SU-DHL-6 (cell line): ENCODE measurements around the gene HOXD10.

Source experiments
- H2AFZ ChIP-seq: fragments of 200-600 bp; sonication (generic); 2 replicates; pipeline ENCODE4 v1.6.1; 2014; ENCODE audit warnings: low read depth, mild to moderate bottlenecking, moderate library complexity, mixed read lengths, antibody characterized with exemption, low read length; ENCODE audit not compliant: severe bottlenecking
- H3F3A ChIP-seq: fragments of 200-600 bp; shearing (Covaris generic); 2 replicates; pipeline ENCODE4 v1.6.0; 2016; ENCODE audit warnings: antibody characterized with exemption, mild to moderate bottlenecking; ENCODE audit not compliant: insufficient read depth
- H3K27ac ChIP-seq: fragments of 200-600 bp; sonication (generic); 2 replicates; pipeline ENCODE4 v1.5.1; 2016; ENCODE audit warnings: low read depth, mild to moderate bottlenecking, low read length, moderate library complexity, mixed read lengths
- H3K27me3 ChIP-seq: fragments of 200-600 bp; sonication (generic), shearing (Covaris generic); 2 replicates; pipeline ENCODE4 v1.6.0; 2014; ENCODE audit warnings: mild to moderate bottlenecking, low read length
- H3K36me3 ChIP-seq: fragments of 200-600 bp; sonication (generic); 2 replicates; pipeline ENCODE4 v1.6.1; 2014; ENCODE audit warnings: mild to moderate bottlenecking, low read length, mixed read lengths
- H3K4me2 ChIP-seq: fragments of 300-600, 200-600 bp; shearing (Covaris generic), sonication (generic); 2 replicates; pipeline ENCODE4 v1.6.0; 2014; ENCODE audit warnings: low read length, low read depth, mild to moderate bottlenecking; ENCODE audit not compliant: poor library complexity, severe bottlenecking
- H3K4me3 ChIP-seq: fragments of 200-600 bp; sonication (generic); 2 replicates; pipeline ENCODE4 v1.5.1; 2014; ENCODE audit warnings: antibody characterized with exemption, low read length, mild to moderate bottlenecking, mixed read lengths; ENCODE audit not compliant: insufficient read depth, poor library complexity, severe bottlenecking
- H3K79me2 ChIP-seq: fragments of 200-600 bp; sonication (generic); 2 replicates; pipeline ENCODE4 v1.6.1; 2014; ENCODE audit warnings: mild to moderate bottlenecking, low read length, moderate library complexity; ENCODE audit not compliant: insufficient read depth
- H3K9ac ChIP-seq: fragments of 200-600 bp; sonication (generic); 2 replicates; pipeline ENCODE4 v1.7.0; 2014; ENCODE audit warnings: mild to moderate bottlenecking, low read length
- H3K9me2 ChIP-seq: fragments of 200-600 bp; sonication (generic); replicated peaks from 2 replicates; pipeline ENCODE4 v1.6.1; 2014; ENCODE audit warnings: low read length; ENCODE audit not compliant: insufficient read depth
- H3K9me3 ChIP-seq: fragments of 200-600 bp; sonication (generic); 2 replicates; pipeline ENCODE4 v1.6.1; 2014; ENCODE audit warnings: low read length, mixed read lengths; ENCODE audit not compliant: insufficient read depth
- H4K20me1 ChIP-seq: fragments of 200-600 bp; sonication (generic); 2 replicates; pipeline ENCODE4 v1.6.1; 2014; ENCODE audit warnings: low read depth, mild to moderate bottlenecking, antibody characterized with exemption, low read length, moderate library complexity, mixed read lengths
- EZH2phosphoT487 ChIP-seq: fragments of 200-600 bp; sonication (generic), shearing (Covaris generic); conservative IDR thresholded peaks from 2 replicates; pipeline ENCODE4 v1.6.1; 2018; ENCODE audit warnings: mild to moderate bottlenecking, antibody characterized with exemption, low read length, moderate library complexity, mixed read lengths
- TF ChIP-seq, protein P1 (sequence below): fragments of 200-600 bp; sonication (generic); IDR thresholded peaks from one replicate; pipeline ENCODE4 v1.5.1; 2017; ENCODE audit warnings: antibody characterized with exemption, mild to moderate bottlenecking, low read length, moderate library complexity; ENCODE audit not compliant: insufficient read depth, poor library complexity, severe bottlenecking

Gene HOXD10

GRCh38 chr2:176157499-176158185, 41.1 kb downstream of the HOXD10 start:
- no peak overlapping the region for H3K9ac ChIP-seq
- no peaks in the 10 kb centered on the region for H3K27me3 ChIP-seq
- no peaks in the 10 kb centered on the region for H3F3A ChIP-seq
- no peak overlapping the region for H3K4me2 ChIP-seq
- H4K20me1 ChIP-seq, result no peaks in the 10 kb centered on the region
- TF ChIP-seq, protein P1, sequence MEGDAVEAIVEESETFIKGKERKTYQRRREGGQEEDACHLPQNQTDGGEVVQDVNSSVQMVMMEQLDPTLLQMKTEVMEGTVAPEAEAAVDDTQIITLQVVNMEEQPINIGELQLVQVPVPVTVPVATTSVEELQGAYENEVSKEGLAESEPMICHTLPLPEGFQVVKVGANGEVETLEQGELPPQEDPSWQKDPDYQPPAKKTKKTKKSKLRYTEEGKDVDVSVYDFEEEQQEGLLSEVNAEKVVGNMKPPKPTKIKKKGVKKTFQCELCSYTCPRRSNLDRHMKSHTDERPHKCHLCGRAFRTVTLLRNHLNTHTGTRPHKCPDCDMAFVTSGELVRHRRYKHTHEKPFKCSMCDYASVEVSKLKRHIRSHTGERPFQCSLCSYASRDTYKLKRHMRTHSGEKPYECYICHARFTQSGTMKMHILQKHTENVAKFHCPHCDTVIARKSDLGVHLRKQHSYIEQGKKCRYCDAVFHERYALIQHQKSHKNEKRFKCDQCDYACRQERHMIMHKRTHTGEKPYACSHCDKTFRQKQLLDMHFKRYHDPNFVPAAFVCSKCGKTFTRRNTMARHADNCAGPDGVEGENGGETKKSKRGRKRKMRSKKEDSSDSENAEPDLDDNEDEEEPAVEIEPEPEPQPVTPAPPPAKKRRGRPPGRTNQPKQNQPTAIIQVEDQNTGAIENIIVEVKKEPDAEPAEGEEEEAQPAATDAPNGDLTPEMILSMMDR, result no peak
- no peak for TF ChIP-seq EZH2phosphoT487
- H3K36me3 ChIP-seq, result no peaks in the 10 kb centered on the region
- H2AFZ ChIP-seq, result no peak overlapping the region
- H3K27ac ChIP-seq, result no peak overlapping the region
- H3K9me2 ChIP-seq, result no peaks in the 10 kb centered on the region
- H3K79me2 ChIP-seq, result no peaks in the 10 kb centered on the region
- H3K9me3 ChIP-seq, result no peaks in the 10 kb centered on the region
- H3K4me3 ChIP-seq, result no peak overlapping the region

GRCh38 chr2:176158186-176158591, 41.6 kb downstream of the HOXD10 start:
- no peaks in the 10 kb centered on the region for H3F3A ChIP-seq
- H3K4me3 ChIP-seq, result no peak overlapping the region
- no peak overlapping the region for H3K9ac ChIP-seq
- H3K9me3 ChIP-seq, result no peaks in the 10 kb centered on the region
- no peaks in the 10 kb centered on the region for H3K27me3 ChIP-seq
- H3K9me2 ChIP-seq, result no peaks in the 10 kb centered on the region
- H3K79me2 ChIP-seq, result no peaks in the 10 kb centered on the region
- no peaks in the 10 kb centered on the region for H4K20me1 ChIP-seq
- no peak overlapping the region for H3K27ac ChIP-seq
- no peak overlapping the region for H2AFZ ChIP-seq
- TF ChIP-seq, protein P1, result no peak
- TF ChIP-seq EZH2phosphoT487, result no peak
- no peaks in the 10 kb centered on the region for H3K36me3 ChIP-seq
- H3K4me2 ChIP-seq, result no peak overlapping the region

DNA sequence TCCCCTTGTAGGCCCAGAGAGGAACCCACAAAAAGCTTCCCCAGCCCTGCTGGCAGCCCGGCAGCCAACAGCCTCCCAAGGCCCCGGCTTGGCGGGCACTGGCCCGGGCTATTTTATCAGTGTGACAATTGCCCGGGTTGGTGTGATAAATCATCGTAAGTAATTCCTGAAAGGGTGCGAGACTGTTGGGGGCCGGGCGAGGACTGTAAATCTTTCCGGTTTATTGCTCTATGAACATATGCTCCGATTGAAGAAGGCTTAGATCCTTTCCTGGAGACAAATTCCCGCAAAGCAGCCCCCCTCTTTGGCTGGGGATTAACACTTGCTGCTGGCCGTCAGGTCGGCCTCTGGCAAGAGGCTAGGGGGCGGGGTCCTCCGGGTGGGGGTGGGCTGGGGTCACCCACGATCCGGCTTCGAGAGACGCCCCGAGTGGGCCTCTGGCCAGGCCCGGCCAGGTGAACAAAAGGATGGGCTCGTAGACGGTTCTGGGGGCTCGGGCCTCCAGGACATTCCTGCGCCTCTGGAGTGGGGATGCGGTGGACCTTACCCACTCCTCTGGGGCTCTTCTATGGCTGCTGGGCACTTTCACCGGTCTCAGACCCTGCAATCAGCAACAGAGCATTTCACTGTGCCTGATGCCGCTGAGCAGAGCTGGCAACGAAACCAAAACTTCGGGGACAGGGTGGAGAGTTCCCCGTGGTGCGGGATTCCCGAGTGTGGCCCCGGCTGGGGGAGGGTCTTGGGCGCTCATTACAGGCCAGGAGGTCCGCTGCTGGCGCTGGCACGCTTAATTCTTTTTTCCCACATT, 42.5 kb downstream of the HOXD10 start:
- Histone ChIP-seq H3F3A (no peaks in the 10 kb centered on the region), H3K4me3 (no peak overlapping the region), H3K9me3 (no peaks in the 10 kb centered on the region), H4K20me1 (no peaks in the 10 kb centered on the region), H3K36me3 (no peaks in the 10 kb centered on the region), H3K9ac (no peak overlapping the region), H3K9me2 (no peaks in the 10 kb centered on the region), H3K27me3 (no peaks in the 10 kb centered on the region), H3K27ac (no peak overlapping the region), H3K79me2 (no peaks in the 10 kb centered on the region), H2AFZ (no peak overlapping the region), H3K4me2 (no peak overlapping the region)
- no peak for TF ChIP-seq EZH2phosphoT487
- TF ChIP-seq, protein P1, result no peak
